ENCODE measurements around the gene PRCC.

PRCC gene, protein sequence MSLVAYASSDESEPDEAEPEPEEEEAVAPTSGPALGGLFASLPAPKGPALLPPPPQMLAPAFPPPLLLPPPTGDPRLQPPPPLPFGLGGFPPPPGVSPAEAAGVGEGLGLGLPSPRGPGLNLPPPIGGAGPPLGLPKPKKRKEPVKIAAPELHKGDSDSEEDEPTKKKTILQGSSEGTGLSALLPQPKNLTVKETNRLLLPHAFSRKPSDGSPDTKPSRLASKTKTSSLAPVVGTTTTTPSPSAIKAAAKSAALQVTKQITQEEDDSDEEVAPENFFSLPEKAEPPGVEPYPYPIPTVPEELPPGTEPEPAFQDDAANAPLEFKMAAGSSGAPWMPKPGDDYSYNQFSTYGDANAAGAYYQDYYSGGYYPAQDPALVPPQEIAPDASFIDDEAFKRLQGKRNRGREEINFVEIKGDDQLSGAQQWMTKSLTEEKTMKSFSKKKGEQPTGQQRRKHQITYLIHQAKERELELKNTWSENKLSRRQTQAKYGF

GRCh38 chr1:156767101-156767878 lies at the start of gene PRCC:
TSS of gene PRCC (plus strand) at chr1:156767535. CDS start at chr1:156767772, 237 bp downstream.
- peak; percentile 90 to 94 for DNase-seq (ENCODE audit: low read depth in 2 of 2)

- DNase-seq (ENCODE audit: low read depth in 2 of 2), result no peak
These were observed 46.2 kb upstream of the PRCC start for GRCh38 chr1:156721131-156721530.

DNA sequence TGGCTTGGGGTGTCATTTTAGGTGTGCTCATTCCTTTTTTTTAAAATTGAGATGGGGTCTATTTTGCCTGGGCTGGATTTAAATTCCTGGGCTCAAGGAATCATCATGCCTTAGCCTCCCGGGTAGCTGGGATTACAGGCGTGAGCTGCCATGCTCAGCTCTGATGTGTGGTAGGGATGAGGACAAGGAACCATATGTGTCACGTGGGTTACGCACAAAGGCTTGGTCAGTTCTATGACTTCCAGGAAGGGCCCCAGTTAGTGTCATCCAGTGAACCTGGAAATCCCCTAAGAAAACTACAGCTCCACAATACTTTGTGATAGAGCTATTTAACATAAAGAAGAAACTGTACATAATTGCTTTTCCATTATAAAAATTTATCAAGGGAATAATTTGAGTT lies 45.8 kb upstream of the PRCC start:
- DNase-seq (ENCODE audit: low read depth in 2 of 2), result no peak

- peak; percentile 57 to 59 for DNase-seq (ENCODE audit: low read depth in 2 of 2)
These were observed 41.6 kb upstream of the PRCC start for GRCh38 chr1:156725683-156726280.

GRCh38 chr1:156726549-156727226 lies 40.6 kb upstream of the PRCC start:
- peak in 1 of 2 donors; percentile 30 for DNase-seq (ENCODE audit: low read depth in 2 of 2)

- no peak for DNase-seq (ENCODE audit: low read depth in 2 of 2)
These were observed 39.8 kb upstream of the PRCC start for GRCh38 chr1:156727492-156727891.

GRCh38 chr1:156727926-156728598 lies 39.3 kb upstream of the PRCC start, which contains the start of gene METTL25B:
TSS of gene METTL25B (plus strand) at chr1:156728469. CDS start at chr1:156729105, 636 bp downstream.
- peak; percentile 42 to 49 for DNase-seq (ENCODE audit: low read depth in 2 of 2)

- peak; percentile 82 to 89 for DNase-seq (ENCODE audit: low read depth in 2 of 2)
These were observed 38.5 kb upstream of the PRCC start, which contains the start of gene ISG20L2 for GRCh38 chr1:156728599-156729462. TSS of gene ISG20L2 (minus strand) at chr1:156728766. CDS start at chr1:156727652, 1,114 bp downstream.

DNA sequence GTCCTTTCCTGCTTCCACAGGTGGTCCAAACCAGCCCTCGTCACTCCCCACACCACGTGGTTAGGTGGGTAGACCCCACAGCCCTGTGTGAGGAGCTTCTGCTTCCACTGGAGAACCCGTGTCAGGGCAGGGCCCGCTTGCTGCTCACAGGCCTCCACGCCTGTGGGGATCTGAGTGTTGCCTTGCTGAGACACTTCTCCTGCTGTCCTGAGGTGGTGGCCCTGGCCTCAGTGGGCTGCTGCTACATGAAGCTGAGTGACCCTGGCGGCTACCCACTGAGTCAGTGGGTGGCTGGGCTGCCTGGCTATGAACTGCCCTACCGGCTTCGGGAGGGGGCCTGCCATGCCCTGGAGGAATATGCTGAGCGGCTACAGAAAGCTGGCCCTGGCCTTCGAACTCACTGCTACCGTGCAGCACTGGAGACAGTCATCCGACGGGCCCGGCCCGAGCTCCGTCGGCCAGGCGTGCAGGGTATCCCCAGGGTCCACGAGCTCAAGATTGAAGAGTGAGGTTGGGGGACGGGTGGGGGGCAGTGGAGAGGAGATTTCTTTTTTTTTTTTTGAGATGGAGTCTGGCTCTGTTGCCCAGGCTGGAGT lies 33.2 kb upstream of the PRCC start:
- no peak for DNase-seq (ENCODE audit: low read depth in 2 of 2)

GRCh38 chr1:156738407-156738806 lies 28.9 kb upstream of the PRCC start:
- DNase-seq (ENCODE audit: low read depth in 2 of 2), result no peak

- DNase-seq (ENCODE audit: low read depth in 2 of 2), result no peak
These were observed 28.4 kb upstream of the PRCC start for GRCh38 chr1:156738916-156739315.

DNA sequence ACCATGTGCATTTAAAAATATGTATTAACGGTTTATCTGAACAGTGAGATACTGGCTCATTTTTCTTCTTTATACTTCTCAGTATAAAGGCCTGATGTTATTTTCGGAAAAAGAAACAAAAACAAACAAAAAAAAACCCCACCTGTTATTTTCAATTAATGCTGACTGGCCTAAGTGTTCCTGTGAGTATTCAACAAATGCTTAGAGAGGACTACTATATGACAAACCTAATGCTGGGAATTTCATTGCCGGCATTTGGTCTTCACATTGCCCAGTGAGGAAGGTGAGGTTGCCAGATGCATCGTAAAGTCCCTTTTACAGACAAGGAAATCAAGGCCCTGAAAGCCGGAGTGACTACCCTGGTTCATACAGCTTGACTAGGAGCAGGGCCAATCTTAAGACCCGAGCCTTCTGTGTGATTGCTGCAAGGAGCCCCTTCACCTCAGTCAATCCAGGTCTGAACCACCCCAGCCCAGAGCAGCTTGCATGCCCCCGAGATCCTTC lies 27.0 kb upstream of the PRCC start:
- no peak for DNase-seq (ENCODE audit: low read depth in 2 of 2)

GRCh38 chr1:156740741-156741480 lies 26.4 kb upstream of the PRCC start, which contains the start of gene MRPL24:
TSS of gene MRPL24 (minus strand) at chr1:156741088. CDS start at chr1:156738704, 2,384 bp downstream.
- peak; percentile 90 for DNase-seq (ENCODE audit: low read depth in 2 of 2)

DNA sequence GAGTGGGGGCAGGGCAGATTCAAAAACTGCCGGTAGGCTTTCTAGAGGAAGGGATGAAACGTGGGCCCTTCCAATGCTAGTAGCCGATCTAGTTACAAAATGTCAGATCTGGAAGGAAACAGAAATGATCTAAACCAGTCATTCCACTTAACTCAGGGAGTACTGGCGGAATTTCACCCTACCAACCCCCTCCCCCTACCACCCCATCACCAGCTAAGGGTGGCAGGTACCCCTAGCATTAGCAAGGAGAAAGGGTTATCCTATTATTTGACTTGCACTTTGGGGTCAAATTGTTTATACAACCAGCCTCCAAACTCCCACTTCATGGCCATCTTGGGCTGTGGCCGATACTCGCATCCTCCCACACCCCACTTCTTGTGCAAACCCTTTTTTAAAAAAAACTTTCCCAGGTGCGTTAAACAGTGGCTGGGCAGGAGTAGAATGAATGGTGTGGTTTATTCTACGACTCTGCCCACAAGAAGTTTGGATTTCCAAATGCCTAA lies 25.8 kb upstream of the PRCC start:
- DNase-seq (ENCODE audit: low read depth in 2 of 2), result no peak

DNA sequence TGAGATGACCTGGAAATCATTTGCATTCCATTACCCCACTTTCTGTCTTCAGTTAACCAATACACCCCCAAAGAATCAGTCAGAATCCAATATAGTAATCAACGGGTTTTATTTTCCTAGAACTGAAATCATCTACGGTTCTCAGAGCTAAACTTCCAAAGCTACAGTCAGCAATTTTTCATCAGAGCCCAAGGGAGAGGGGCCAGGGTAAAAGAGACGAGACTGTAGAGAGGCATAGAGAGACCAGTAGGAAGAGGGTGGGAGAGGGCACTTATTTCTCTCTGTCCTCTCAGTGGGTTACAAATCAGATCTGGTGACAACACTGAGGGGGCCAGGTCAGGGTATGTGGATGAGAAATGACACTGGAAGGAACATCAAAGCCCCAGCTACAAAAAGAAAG lies 25.3 kb upstream of the PRCC start:
- DNase-seq (ENCODE audit: low read depth in 2 of 2), result no peak

GRCh38 chr1:156742801-156743200 lies 24.5 kb upstream of the PRCC start:
- no peak for DNase-seq (ENCODE audit: low read depth in 2 of 2)

GRCh38 chr1:156743367-156744302 lies 23.7 kb upstream of the PRCC start:
- DNase-seq (ENCODE audit: low read depth in 2 of 2), result no peak
